B cell (primary cell): Measurements from ENCODE around the gene LIN7B. TPM values are rescaled to one million over a fixed set of nuclear protein-coding genes. Genes with fewer than 3 reads are reported as not detected.

Source experiments
- ATAC-seq: fragments of 200-7000 bp; cut with Tn5 transposase; one replicate; pipeline ENCODE4 v1.10.0; 2021; ENCODE audit warnings: low read depth, mild to moderate bottlenecking, moderate number of reproducible peaks, moderate library complexity
- CTCF ChIA-PET: fragments of 350-600 bp; sonication (Branson Sonifier 250); formaldehyde crosslinking; loops from one replicate; lab custom pipeline; 2021; ENCODE audit warnings: antibody characterized with exemption, inconsistent platforms; lab: Charles Lee
- POLR2A ChIA-PET: fragments of 350-600 bp; sonication (Branson Sonifier 250); formaldehyde crosslinking; loops from one replicate; lab custom pipeline; 2021; ENCODE audit warnings: antibody characterized with exemption; lab: Charles Lee
- DNase-seq: peaks from one replicate; pipeline ENCODE4 v3.0.0; 2013
- H2AFZ ChIP-seq: 2 replicates; pipeline ENCODE4 v1.6.1; 2012; ENCODE audit warnings: mild to moderate bottlenecking, low read depth, low read length; ENCODE audit not compliant: insufficient read depth, poor library complexity, severe bottlenecking
- H3K27ac ChIP-seq, 2 donors: 1 replicate in 1 of 2; 2 replicates in 1 of 2; pipeline ENCODE4 v1.5.1; 2012 to 2013; ENCODE audit warnings: low read length in 2 of 2, mild to moderate bottlenecking in 2 of 2, moderate library complexity in 1 of 2
- H3K27me3 ChIP-seq, 4 experiments: fragments of 200-600 bp in 1 of 4; sonication (generic) in 1 of 4; replicated peaks in 1 of 4; 1 replicate in 2 of 4; 2 replicates in 2 of 4; pipeline versions ENCODE4 v1.6.1 to v1.7.0; 2013 to 2016; ENCODE audit warnings: low read length in 3 of 4, mild to moderate bottlenecking in 2 of 4, mixed read lengths in 1 of 4, moderate library complexity in 1 of 4; ENCODE audit not compliant: insufficient read depth in 4 of 4, control insufficient read depth in 3 of 4; ENCODE audit errors: control extremely low read depth in 1 of 4
- H3K36me3 ChIP-seq, 2 experiments: replicated peaks in 1 of 2; 1 replicate in 1 of 2; 2 replicates in 1 of 2; pipeline versions ENCODE4 v1.6.1 to v1.7.1; 2013; ENCODE audit warnings: low read length in 1 of 2; ENCODE audit not compliant: insufficient read depth in 2 of 2, control insufficient read depth in 1 of 2; ENCODE audit errors: control extremely low read depth in 1 of 2, extremely low read depth in 1 of 2
- H3K4me1 ChIP-seq, 2 donors: fragments of 200-600 bp in 1 of 2; sonication (generic) in 1 of 2; 1 replicate in 1 of 2; 2 replicates in 1 of 2; pipeline versions ENCODE4 v1.5.1 to v1.6.1; 2013 to 2017; ENCODE audit warnings: low read length in 2 of 2; ENCODE audit not compliant: control insufficient read depth in 2 of 2, insufficient read depth in 2 of 2
- H3K4me2 ChIP-seq: replicated peaks from 2 replicates; pipeline ENCODE3; 2012; ENCODE audit warnings: mild to moderate bottlenecking, low read depth, low read length; ENCODE audit not compliant: poor library complexity, severe bottlenecking
- H3K4me3 ChIP-seq, 5 experiments: fragments of 200-600 bp in 1 of 5; sonication (generic) in 1 of 5; 1 replicate in 3 of 5; 2 replicates in 2 of 5; pipeline versions ENCODE4 v1.5.1 to v1.7.0; 2011 to 2016; ENCODE audit warnings: low read length in 4 of 5, mild to moderate bottlenecking in 4 of 5, low read depth in 2 of 5, control low read depth in 1 of 5, moderate library complexity in 1 of 5; ENCODE audit not compliant: insufficient read depth in 1 of 5; ENCODE audit errors: control extremely low read depth in 1 of 5, extremely low read depth in 1 of 5
- H3K79me2 ChIP-seq: fragments of 200-600 bp; sonication (generic); one replicate; pipeline ENCODE4 v1.6.0; 2016; ENCODE audit warnings: low read length; ENCODE audit not compliant: control insufficient read depth, insufficient read depth
- H3K9ac ChIP-seq: fragments of 200-600 bp; sonication (generic); 2 replicates; pipeline ENCODE4 v1.6.1; 2017; ENCODE audit warnings: mild to moderate bottlenecking, low read length, moderate library complexity
- H3K9me3 ChIP-seq, 3 donors: one replicate each; pipeline versions ENCODE4 v1.6.1 to v1.7.1; 2013; ENCODE audit warnings: low read length in 2 of 3; ENCODE audit not compliant: control insufficient read depth in 2 of 3, insufficient read depth in 1 of 3; ENCODE audit errors: control extremely low read depth in 1 of 3
- H4K20me1 ChIP-seq: 2 replicates; pipeline ENCODE4 v1.6.0; 2012; ENCODE audit warnings: mild to moderate bottlenecking, low read length; ENCODE audit not compliant: insufficient read depth, control insufficient read depth, poor library complexity, severe bottlenecking
- H3K27ac Mint-ChIP-seq: one replicate; pipeline ENCODE4 v1.8.0; 2021; ENCODE audit warnings: mixed read lengths
- H3K27me3 Mint-ChIP-seq: one replicate; pipeline ENCODE4 v1.8.0; 2021; ENCODE audit warnings: mixed read lengths
- H3K4me1 Mint-ChIP-seq: one replicate; pipeline ENCODE4 v1.8.0; 2021; ENCODE audit warnings: mixed read lengths
- H3K4me3 Mint-ChIP-seq: one replicate; pipeline ENCODE4 v1.8.0; 2021; ENCODE audit warnings: mixed read lengths
- H3K9me3 Mint-ChIP-seq: one replicate; pipeline ENCODE4 v1.8.0; 2022; ENCODE audit warnings: mixed read lengths; ENCODE audit not compliant: insufficient read depth
- EZH2 ChIP-seq: IDR thresholded peaks from 2 replicates; pipeline ENCODE4 v1.6.1; 2012; ENCODE audit warnings: borderline replicate concordance, low read depth, mild to moderate bottlenecking, moderate library complexity, low read length; ENCODE audit not compliant: insufficient read depth, poor library complexity, severe bottlenecking
- WGBS: methylation state at CpG from one replicate; pipeline ENCODE4 v1.1.5; 2013; ENCODE audit warnings: missing lambda C conversion rate; ENCODE audit not compliant: insufficient coverage; 5-methylcytosine and 5-hydroxymethylcytosine counted together
- intact Hi-C: fragments of 100-400 bp; cut with micrococcal nuclease; formaldehyde crosslinking; loops from one replicate; pipeline ENCODE4 v1.10.0; 2022
- polyA plus RNA-seq: library from polyadenylated mRNA; depleted of rRNA; stranded (reverse); fragments of >200 nt; gene quantifications from 2 replicates; pipeline ENCODE4 v1.2.3, GENCODE V29; 2012
- total RNA-seq, 2 donors: library from RNA; stranded (reverse); fragments of 120-200 nt in 1 of 2; gene quantifications; 1 replicate in 1 of 2; 2 replicates in 1 of 2; pipeline versions ENCODE4 v1.2.3 to v1.2.4, GENCODE V29; 2013 to 2022
- TF ChIP-seq, protein P1 (sequence below): fragments of 200-600 bp; IDR thresholded peaks from one replicate; pipeline ENCODE4 v1.8.0; 2022; ENCODE audit warnings: antibody characterized with exemption, mild to moderate bottlenecking

The LIN7B gene
- total and polyA plus RNA-seq, 2 donors (not counting 1 experiment from before 2014, with no cell fraction given): 7.4 to 12.4 TPM

DNA sequence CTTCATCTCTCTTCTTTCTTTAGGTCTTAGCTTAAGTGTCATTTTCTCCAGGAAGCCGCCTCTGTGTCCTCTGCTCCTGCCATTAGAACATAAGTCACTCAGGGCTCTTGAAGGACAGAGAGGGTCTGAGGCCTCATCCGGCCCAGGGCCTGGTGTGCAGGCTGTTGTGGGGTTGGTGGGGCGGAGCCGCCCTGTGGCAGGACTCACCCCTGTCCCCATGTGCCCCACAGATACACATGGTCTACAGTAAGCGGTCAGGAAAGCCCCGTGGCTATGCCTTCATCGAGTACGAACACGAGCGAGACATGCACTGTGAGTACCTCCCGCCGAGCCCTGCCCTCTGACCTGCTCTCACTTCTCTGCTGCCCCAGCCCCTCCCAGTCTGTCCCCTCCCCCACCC, 13.0 kb upstream of the LIN7B start:
- Mint-ChIP-seq H3K9me3 (no peaks in the 10 kb centered on the region), H3K4me3 (no peak overlapping the region), H3K4me1 (peaks cover 8% of the 10 kb centered on the region), H3K27ac (no peak overlapping the region), H3K27me3 (no peaks in the 10 kb centered on the region)
- Histone ChIP-seq H4K20me1 (peaks cover 86% of the 10 kb centered on the region), H3K4me3 (no peak overlapping the region), H3K9me3 (no peaks in the 10 kb centered on the region), H3K27me3 (no peaks in the 10 kb centered on the region), H3K79me2 (peaks cover 35% of the 10 kb centered on the region), H3K4me2 (no peak overlapping the region), H2AFZ (no peak overlapping the region), H3K27ac (no peak overlapping the region), H3K36me3 (peaks cover 1 to 77% of the 10 kb centered on the region in 2 experiments), H3K9ac (no peak overlapping the region), H3K4me1 (peaks cover 13 to 14% of the 10 kb centered on the region in 2 donors)
- WGBS: 92% methylated on average over 5 of the region's 12 CpGs
- DNase-seq (no peak), ATAC-seq (no peak)
- TF ChIP-seq, protein P1, sequence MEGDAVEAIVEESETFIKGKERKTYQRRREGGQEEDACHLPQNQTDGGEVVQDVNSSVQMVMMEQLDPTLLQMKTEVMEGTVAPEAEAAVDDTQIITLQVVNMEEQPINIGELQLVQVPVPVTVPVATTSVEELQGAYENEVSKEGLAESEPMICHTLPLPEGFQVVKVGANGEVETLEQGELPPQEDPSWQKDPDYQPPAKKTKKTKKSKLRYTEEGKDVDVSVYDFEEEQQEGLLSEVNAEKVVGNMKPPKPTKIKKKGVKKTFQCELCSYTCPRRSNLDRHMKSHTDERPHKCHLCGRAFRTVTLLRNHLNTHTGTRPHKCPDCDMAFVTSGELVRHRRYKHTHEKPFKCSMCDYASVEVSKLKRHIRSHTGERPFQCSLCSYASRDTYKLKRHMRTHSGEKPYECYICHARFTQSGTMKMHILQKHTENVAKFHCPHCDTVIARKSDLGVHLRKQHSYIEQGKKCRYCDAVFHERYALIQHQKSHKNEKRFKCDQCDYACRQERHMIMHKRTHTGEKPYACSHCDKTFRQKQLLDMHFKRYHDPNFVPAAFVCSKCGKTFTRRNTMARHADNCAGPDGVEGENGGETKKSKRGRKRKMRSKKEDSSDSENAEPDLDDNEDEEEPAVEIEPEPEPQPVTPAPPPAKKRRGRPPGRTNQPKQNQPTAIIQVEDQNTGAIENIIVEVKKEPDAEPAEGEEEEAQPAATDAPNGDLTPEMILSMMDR: no peak
- TF ChIP-seq EZH2: no peak
- CTCF ChIA-PET: interaction anchor here (0.9 to 4.4 kb wide), 3 partner anchors 10 to 191 kb away, joined by 3 to 82 read pairs (median 4); no protein-coding TSS in a partner anchor
- intact Hi-C loops: no loop called here
- POLR2A ChIA-PET: no interaction called here

DNA sequence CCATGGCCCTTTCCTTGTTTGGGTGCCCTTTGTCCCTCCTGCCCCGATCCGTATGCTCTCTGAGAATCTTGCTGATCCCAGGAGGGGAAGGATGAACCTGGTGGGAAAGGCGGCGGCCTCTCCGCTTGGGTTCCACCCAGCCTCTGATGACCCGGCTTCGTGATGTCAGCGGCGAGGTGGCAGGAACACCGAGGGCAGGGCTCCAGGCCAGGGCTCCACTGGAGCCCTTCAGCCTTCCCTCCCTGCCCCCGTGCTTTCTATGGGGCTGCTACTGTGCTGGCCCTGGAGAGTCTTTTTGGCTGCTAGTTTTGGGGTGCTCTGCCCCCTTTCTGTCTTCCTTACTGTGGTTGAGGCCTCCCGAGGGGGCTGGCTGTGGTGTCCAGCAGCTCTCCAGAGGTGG, 11.9 kb upstream of the LIN7B start:
- Histone ChIP-seq H3K4me1 (peaks cover 13 to 14% of the 10 kb centered on the region in 2 donors), H3K27ac (no peak overlapping the region), H3K9ac (no peak overlapping the region), H2AFZ (no peak overlapping the region), H3K4me3 (no peak overlapping the region), H3K4me2 (no peak overlapping the region), H3K36me3 (peaks cover 1 to 83% of the 10 kb centered on the region in 2 experiments), H3K9me3 (no peaks in the 10 kb centered on the region), H3K27me3 (no peaks in the 10 kb centered on the region), H3K79me2 (peaks cover 35% of the 10 kb centered on the region), H4K20me1 (peaks cover 87% of the 10 kb centered on the region)
- Mint-ChIP-seq H3K4me1 (peaks cover 8% of the 10 kb centered on the region), H3K9me3 (no peaks in the 10 kb centered on the region), H3K27me3 (no peaks in the 10 kb centered on the region), H3K27ac (no peak overlapping the region), H3K4me3 (no peak overlapping the region)
- CTCF ChIA-PET: interaction anchor here (1.1 kb wide), 1 partner anchor 105 kb away, joined by 4 read pairs; no protein-coding TSS in a partner anchor
- POLR2A ChIA-PET: no interaction called here
- ATAC-seq (no peak), DNase-seq (no peak)
- TF ChIP-seq, protein P1: no peak
- TF ChIP-seq EZH2: no peak
- intact Hi-C loops: no loop called here
- 92% methylated on average over 12 of the region's 12 CpGs for WGBS
